ENCODE measurements around the gene SEMA5A. TPM values are rescaled to one million over a fixed set of nuclear protein-coding genes. Genes with fewer than 3 reads are reported as not detected.
A peak's percentile ranks its signal among the peaks of the same experiment; 100 is the strongest.

The SEMA5A gene
- total RNA-seq, 1 experiment from 2014 or later, result 9.3 TPM

DNA sequence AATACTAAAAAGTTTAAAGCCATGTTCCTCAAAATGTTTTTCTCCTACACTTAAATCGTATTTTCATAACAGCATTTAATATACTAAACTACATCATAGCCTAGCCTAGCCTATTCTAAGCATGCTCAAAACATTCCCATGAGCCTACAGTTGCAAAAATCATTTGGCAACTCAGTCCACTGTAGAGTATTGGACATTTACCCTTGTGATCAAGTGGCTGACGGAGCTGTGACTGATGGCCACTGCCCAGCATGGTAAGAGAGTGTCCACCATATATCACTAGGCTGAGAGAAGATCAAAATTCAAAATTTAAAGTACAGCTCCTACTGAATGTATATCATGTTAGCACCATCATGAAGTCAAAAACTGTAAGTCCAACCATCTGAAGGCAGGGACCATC is 30.9 kb downstream of the SEMA5A start (continued):
- no peak for TF ChIP-seq JAZF1 (CRISPR knock-in tag; IDR thresholded peaks at IDR 0.05)
- TF ChIP-seq ZNF416 (CRISPR knock-in tag; IDR thresholded peaks at IDR 0.05), result no peak

DNA sequence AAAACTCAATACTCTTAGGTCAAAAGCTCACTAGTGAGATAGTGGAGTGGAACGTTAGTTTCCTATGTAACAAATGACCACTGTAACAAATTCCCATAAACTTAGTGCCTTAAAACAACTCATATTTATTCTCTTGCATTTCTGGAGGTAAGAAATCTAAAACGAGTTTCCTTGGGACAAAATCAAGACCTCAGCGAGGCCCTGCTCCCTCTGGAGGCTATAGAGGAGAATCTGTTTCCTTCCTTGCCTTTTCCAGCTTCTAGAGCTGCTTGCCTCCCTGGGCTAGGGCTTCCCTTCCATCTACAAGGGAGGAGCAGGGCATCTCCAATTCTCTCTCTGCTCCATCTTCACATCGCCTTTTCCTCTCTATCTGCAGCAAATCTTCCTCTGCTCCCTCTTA is 32.0 kb downstream of the SEMA5A start:
- ATAC-seq (peak; percentile 84), DNase-seq (ENCODE audit: low spot score) (peak; percentile 15)
- Mint-ChIP-seq H3K9me3 (no peaks in the 10 kb centered on the region), H3K27me3 (ENCODE audit: low read depth) (no peaks in the 10 kb centered on the region), H3K36me3 (no peaks in the 10 kb centered on the region), H3K4me1 (peaks cover 8% of the 10 kb centered on the region), H3K27ac (no peak overlapping the region), H3K4me3 (no peak overlapping the region)
- POLR2A ChIA-PET, result no interaction called here
- CTCF ChIA-PET, result interaction anchor here (0.6 to 1.5 kb wide), 8 partner anchors 9 to 358 kb away, joined by 3 to 10 read pairs (median 4); no protein-coding TSS in a partner anchor
- TF ChIP-seq, protein P1, sequence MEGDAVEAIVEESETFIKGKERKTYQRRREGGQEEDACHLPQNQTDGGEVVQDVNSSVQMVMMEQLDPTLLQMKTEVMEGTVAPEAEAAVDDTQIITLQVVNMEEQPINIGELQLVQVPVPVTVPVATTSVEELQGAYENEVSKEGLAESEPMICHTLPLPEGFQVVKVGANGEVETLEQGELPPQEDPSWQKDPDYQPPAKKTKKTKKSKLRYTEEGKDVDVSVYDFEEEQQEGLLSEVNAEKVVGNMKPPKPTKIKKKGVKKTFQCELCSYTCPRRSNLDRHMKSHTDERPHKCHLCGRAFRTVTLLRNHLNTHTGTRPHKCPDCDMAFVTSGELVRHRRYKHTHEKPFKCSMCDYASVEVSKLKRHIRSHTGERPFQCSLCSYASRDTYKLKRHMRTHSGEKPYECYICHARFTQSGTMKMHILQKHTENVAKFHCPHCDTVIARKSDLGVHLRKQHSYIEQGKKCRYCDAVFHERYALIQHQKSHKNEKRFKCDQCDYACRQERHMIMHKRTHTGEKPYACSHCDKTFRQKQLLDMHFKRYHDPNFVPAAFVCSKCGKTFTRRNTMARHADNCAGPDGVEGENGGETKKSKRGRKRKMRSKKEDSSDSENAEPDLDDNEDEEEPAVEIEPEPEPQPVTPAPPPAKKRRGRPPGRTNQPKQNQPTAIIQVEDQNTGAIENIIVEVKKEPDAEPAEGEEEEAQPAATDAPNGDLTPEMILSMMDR (IDR thresholded peaks at IDR 0.05), result no peak
- TF ChIP-seq, protein P2, sequence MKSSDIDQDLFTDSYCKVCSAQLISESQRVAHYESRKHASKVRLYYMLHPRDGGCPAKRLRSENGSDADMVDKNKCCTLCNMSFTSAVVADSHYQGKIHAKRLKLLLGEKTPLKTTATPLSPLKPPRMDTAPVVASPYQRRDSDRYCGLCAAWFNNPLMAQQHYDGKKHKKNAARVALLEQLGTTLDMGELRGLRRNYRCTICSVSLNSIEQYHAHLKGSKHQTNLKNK (CRISPR knock-in tag; IDR thresholded peaks at IDR 0.05), result no peak
- no peak for TF ChIP-seq CREB1 (CRISPR knock-in tag; IDR thresholded peaks at IDR 0.05)
- no peak for TF ChIP-seq ZNF219 (CRISPR knock-in tag; IDR thresholded peaks at IDR 0.05; ENCODE audit: borderline replicate concordance)

DNA sequence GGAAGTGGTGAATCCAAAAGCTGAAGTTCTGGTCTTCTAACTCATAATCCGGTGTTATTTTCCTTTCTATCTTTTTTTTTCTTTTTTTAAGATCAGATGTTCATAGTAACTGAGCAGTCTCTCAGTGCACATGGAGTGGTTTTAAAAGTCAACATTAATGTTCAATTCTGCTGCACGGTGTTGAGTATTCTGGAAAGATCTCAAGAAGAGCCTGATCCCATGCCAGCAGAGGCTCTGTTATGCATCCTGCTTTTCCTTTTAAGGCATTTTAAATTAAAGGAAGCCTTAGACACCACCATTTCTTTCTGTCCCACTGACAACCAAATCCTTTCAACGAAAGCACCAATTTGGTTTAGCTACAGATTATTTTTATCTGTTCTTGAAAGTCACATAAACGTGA is 33.4 kb downstream of the SEMA5A start:
- Mint-ChIP-seq H3K4me3 (no peak overlapping the region), H3K27me3 (ENCODE audit: low read depth) (no peaks in the 10 kb centered on the region), H3K36me3 (no peaks in the 10 kb centered on the region), H3K4me1 (0 out of 2 replicates have a peak, but pooled peaks cover 2% of the 10 kb centered on the region), H3K27ac (no peak overlapping the region), H3K9me3 (no peaks in the 10 kb centered on the region)
- CTCF ChIA-PET, result no interaction called here
- TF ChIP-seq, protein P3, sequence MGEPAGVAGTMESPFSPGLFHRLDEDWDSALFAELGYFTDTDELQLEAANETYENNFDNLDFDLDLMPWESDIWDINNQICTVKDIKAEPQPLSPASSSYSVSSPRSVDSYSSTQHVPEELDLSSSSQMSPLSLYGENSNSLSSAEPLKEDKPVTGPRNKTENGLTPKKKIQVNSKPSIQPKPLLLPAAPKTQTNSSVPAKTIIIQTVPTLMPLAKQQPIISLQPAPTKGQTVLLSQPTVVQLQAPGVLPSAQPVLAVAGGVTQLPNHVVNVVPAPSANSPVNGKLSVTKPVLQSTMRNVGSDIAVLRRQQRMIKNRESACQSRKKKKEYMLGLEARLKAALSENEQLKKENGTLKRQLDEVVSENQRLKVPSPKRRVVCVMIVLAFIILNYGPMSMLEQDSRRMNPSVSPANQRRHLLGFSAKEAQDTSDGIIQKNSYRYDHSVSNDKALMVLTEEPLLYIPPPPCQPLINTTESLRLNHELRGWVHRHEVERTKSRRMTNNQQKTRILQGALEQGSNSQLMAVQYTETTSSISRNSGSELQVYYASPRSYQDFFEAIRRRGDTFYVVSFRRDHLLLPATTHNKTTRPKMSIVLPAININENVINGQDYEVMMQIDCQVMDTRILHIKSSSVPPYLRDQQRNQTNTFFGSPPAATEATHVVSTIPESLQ (CRISPR knock-in tag; IDR thresholded peaks at IDR 0.05), result no peak
- TF ChIP-seq MYBL2 (CRISPR knock-in tag; IDR thresholded peaks at IDR 0.05) (no peak), ZNF317 (CRISPR knock-in tag; IDR thresholded peaks at IDR 0.05; ENCODE audit: borderline replicate concordance, low read depth) (no peak), EMX1 (CRISPR knock-in tag; IDR thresholded peaks at IDR 0.05) (no peak), NFE2L1 (CRISPR knock-in tag; IDR thresholded peaks at IDR 0.05) (no peak), HMGA2 (CRISPR knock-in tag; IDR thresholded peaks at IDR 0.05) (no peak)
- TF ChIP-seq, protein P4, sequence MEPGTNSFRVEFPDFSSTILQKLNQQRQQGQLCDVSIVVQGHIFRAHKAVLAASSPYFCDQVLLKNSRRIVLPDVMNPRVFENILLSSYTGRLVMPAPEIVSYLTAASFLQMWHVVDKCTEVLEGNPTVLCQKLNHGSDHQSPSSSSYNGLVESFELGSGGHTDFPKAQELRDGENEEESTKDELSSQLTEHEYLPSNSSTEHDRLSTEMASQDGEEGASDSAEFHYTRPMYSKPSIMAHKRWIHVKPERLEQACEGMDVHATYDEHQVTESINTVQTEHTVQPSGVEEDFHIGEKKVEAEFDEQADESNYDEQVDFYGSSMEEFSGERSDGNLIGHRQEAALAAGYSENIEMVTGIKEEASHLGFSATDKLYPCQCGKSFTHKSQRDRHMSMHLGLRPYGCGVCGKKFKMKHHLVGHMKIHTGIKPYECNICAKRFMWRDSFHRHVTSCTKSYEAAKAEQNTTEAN (CRISPR knock-in tag; IDR thresholded peaks at IDR 0.05), result no peak
- TF ChIP-seq, protein P5, sequence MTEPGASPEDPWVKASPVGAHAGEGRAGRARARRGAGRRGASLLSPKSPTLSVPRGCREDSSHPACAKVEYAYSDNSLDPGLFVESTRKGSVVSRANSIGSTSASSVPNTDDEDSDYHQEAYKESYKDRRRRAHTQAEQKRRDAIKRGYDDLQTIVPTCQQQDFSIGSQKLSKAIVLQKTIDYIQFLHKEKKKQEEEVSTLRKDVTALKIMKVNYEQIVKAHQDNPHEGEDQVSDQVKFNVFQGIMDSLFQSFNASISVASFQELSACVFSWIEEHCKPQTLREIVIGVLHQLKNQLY (CRISPR knock-in tag; IDR thresholded peaks at IDR 0.05), result no peak
- TF ChIP-seq, protein P6, sequence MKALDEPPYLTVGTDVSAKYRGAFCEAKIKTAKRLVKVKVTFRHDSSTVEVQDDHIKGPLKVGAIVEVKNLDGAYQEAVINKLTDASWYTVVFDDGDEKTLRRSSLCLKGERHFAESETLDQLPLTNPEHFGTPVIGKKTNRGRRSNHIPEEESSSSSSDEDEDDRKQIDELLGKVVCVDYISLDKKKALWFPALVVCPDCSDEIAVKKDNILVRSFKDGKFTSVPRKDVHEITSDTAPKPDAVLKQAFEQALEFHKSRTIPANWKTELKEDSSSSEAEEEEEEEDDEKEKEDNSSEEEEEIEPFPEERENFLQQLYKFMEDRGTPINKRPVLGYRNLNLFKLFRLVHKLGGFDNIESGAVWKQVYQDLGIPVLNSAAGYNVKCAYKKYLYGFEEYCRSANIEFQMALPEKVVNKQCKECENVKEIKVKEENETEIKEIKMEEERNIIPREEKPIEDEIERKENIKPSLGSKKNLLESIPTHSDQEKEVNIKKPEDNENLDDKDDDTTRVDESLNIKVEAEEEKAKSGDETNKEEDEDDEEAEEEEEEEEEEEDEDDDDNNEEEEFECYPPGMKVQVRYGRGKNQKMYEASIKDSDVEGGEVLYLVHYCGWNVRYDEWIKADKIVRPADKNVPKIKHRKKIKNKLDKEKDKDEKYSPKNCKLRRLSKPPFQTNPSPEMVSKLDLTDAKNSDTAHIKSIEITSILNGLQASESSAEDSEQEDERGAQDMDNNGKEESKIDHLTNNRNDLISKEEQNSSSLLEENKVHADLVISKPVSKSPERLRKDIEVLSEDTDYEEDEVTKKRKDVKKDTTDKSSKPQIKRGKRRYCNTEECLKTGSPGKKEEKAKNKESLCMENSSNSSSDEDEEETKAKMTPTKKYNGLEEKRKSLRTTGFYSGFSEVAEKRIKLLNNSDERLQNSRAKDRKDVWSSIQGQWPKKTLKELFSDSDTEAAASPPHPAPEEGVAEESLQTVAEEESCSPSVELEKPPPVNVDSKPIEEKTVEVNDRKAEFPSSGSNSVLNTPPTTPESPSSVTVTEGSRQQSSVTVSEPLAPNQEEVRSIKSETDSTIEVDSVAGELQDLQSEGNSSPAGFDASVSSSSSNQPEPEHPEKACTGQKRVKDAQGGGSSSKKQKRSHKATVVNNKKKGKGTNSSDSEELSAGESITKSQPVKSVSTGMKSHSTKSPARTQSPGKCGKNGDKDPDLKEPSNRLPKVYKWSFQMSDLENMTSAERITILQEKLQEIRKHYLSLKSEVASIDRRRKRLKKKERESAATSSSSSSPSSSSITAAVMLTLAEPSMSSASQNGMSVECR (CRISPR knock-in tag; IDR thresholded peaks at IDR 0.05; ENCODE audit: borderline replicate concordance), result no peak
- TF ChIP-seq, protein P7, sequence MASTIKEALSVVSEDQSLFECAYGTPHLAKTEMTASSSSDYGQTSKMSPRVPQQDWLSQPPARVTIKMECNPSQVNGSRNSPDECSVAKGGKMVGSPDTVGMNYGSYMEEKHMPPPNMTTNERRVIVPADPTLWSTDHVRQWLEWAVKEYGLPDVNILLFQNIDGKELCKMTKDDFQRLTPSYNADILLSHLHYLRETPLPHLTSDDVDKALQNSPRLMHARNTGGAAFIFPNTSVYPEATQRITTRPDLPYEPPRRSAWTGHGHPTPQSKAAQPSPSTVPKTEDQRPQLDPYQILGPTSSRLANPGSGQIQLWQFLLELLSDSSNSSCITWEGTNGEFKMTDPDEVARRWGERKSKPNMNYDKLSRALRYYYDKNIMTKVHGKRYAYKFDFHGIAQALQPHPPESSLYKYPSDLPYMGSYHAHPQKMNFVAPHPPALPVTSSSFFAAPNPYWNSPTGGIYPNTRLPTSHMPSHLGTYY (CRISPR knock-in tag; IDR thresholded peaks at IDR 0.05), result no peak
- ATAC-seq (no peak), DNase-seq (ENCODE audit: low spot score) (no peak)
- POLR2A ChIA-PET, result no interaction called here

All from WTC11 (cell line).